Measurements from ENCODE around the gene EDARADD. TPM values are rescaled to one million over a fixed set of nuclear protein-coding genes. Genes with fewer than 3 reads are reported as not detected.

EDARADD gene
- total RNA-seq, 1 experiment from 2014 or later, result 0.30 TPM

DNA sequence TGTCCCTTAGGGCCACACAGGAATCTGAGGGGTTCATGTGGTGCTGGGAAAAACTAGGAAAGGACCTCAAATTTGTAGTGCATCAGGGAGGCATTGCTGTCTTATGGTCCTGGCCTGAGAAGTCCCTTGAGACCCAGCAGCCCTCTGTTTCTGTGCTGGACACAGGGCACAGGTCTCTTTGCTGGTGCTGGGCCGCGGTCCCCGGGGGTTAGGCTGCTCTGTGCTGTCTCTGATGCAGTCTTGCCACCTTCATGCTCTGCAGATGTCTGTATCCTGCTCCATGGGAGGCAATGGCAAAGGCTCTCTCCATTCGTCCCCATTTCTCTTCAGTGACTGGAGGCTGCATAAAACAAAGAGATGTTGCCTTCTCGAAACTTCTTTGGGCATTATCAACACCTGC lies 13.0 kb downstream of the EDARADD start:
- Histone ChIP-seq H3K79me2 (ENCODE audit: insufficient read depth, low read length) (no peaks in the 10 kb centered on the region), H3K4me1 (ENCODE audit: control insufficient read depth in 1 of 2, insufficient read depth in 2 of 2, low read length in 2 of 2) (no peaks in the 10 kb centered on the region), H3K27me3 (ENCODE audit: insufficient read depth, low read length) (no peaks in the 10 kb centered on the region; the same call in 1 of the 2 replicates), H3K4me2 (ENCODE audit: low read length) (no peak overlapping the region), H3K36me3 (ENCODE audit: control insufficient read depth in 1 of 2, insufficient read depth in 2 of 2, low read length in 2 of 2) (no peaks in the 10 kb centered on the region), H3K9me3 (ENCODE audit: control insufficient read depth in 1 of 2, insufficient read depth in 1 of 2, low read depth in 1 of 2, low read length in 2 of 2) (no peaks in the 10 kb centered on the region), H3K9ac (ENCODE audit: low read length) (no peak overlapping the region), H3K27ac (ENCODE audit: low read depth, low read length) (no peak overlapping the region), H3K9me2 (ENCODE audit: insufficient read depth) (no peaks in the 10 kb centered on the region), H2AFZ (ENCODE audit: low read depth, low read length, poor library complexity, severe bottlenecking) (no peak overlapping the region), H4K20me1 (ENCODE audit: insufficient read depth) (no peaks in the 10 kb centered on the region), H3K4me3 (replicated peaks in 1 of 2; ENCODE audit: low read depth in 1 of 2, low read length in 2 of 2) (no peak overlapping the region)
- ChIA-PET CTCF (no interaction called here), RAD21 (ENCODE audit: low non-redundant PET in 1 of 2, low total read pairs in 2 of 2, uncharacterized antibody in 2 of 2, unreplicated experiment in 2 of 2) (no interaction called here), POLR2A (no interaction called here)
- intact Hi-C loops (cut with micrococcal nuclease), result no loop called here
- TF ChIP-seq, protein P1, sequence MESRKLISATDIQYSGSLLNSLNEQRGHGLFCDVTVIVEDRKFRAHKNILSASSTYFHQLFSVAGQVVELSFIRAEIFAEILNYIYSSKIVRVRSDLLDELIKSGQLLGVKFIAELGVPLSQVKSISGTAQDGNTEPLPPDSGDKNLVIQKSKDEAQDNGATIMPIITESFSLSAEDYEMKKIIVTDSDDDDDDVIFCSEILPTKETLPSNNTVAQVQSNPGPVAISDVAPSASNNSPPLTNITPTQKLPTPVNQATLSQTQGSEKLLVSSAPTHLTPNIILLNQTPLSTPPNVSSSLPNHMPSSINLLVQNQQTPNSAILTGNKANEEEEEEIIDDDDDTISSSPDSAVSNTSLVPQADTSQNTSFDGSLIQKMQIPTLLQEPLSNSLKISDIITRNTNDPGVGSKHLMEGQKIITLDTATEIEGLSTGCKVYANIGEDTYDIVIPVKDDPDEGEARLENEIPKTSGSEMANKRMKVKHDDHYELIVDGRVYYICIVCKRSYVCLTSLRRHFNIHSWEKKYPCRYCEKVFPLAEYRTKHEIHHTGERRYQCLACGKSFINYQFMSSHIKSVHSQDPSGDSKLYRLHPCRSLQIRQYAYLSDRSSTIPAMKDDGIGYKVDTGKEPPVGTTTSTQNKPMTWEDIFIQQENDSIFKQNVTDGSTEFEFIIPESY (IDR thresholded peaks at IDR 0.05; ENCODE audit: extremely low read depth, insufficient replicate concordance, low read length), result no peak
- TF ChIP-seq RAD21 (IDR thresholded peaks at IDR 0.05; ENCODE audit: low read depth) (no peak), TCF7L2 (IDR thresholded peaks at IDR 0.05; ENCODE audit: borderline replicate concordance, extremely low read depth, insufficient read depth, insufficient read length) (no peak), EZH2phosphoT487 (IDR thresholded peaks at IDR 0.05; ENCODE audit: borderline replicate concordance) (no peak), POLR2AphosphoS5 (IDR thresholded peaks at IDR 0.05; ENCODE audit: low read depth, low read length) (no peak), CBX3 (IDR thresholded peaks at IDR 0.05; ENCODE audit: low read depth) (no peak), POLR2A (IDR thresholded peaks at IDR 0.05; ENCODE audit: borderline replicate concordance, extremely low read depth, insufficient read depth, insufficient read length) (no peak), SP1 (IDR thresholded peaks at IDR 0.05; ENCODE audit: low read depth) (no peak), JUND (IDR thresholded peaks at IDR 0.05) (no peak), FOSL1 (IDR thresholded peaks at IDR 0.05; ENCODE audit: low read depth) (no peak), SRF (IDR thresholded peaks at IDR 0.05; ENCODE audit: low read depth) (no peak), YY1 (IDR thresholded peaks at IDR 0.05; ENCODE audit: extremely low read depth, insufficient replicate concordance, low read depth, low read length) (no peak), ELF1 (IDR thresholded peaks at IDR 0.05; ENCODE audit: borderline replicate concordance, low read depth) (no peak), ZNF274 (IDR thresholded peaks at IDR 0.05; ENCODE audit: low read depth, low read length) (no peak)
- TF ChIP-seq, protein P2, sequence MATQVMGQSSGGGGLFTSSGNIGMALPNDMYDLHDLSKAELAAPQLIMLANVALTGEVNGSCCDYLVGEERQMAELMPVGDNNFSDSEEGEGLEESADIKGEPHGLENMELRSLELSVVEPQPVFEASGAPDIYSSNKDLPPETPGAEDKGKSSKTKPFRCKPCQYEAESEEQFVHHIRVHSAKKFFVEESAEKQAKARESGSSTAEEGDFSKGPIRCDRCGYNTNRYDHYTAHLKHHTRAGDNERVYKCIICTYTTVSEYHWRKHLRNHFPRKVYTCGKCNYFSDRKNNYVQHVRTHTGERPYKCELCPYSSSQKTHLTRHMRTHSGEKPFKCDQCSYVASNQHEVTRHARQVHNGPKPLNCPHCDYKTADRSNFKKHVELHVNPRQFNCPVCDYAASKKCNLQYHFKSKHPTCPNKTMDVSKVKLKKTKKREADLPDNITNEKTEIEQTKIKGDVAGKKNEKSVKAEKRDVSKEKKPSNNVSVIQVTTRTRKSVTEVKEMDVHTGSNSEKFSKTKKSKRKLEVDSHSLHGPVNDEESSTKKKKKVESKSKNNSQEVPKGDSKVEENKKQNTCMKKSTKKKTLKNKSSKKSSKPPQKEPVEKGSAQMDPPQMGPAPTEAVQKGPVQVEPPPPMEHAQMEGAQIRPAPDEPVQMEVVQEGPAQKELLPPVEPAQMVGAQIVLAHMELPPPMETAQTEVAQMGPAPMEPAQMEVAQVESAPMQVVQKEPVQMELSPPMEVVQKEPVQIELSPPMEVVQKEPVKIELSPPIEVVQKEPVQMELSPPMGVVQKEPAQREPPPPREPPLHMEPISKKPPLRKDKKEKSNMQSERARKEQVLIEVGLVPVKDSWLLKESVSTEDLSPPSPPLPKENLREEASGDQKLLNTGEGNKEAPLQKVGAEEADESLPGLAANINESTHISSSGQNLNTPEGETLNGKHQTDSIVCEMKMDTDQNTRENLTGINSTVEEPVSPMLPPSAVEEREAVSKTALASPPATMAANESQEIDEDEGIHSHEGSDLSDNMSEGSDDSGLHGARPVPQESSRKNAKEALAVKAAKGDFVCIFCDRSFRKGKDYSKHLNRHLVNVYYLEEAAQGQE (IDR thresholded peaks at IDR 0.05; ENCODE audit: low read depth), result no peak
- TF ChIP-seq, protein P3, sequence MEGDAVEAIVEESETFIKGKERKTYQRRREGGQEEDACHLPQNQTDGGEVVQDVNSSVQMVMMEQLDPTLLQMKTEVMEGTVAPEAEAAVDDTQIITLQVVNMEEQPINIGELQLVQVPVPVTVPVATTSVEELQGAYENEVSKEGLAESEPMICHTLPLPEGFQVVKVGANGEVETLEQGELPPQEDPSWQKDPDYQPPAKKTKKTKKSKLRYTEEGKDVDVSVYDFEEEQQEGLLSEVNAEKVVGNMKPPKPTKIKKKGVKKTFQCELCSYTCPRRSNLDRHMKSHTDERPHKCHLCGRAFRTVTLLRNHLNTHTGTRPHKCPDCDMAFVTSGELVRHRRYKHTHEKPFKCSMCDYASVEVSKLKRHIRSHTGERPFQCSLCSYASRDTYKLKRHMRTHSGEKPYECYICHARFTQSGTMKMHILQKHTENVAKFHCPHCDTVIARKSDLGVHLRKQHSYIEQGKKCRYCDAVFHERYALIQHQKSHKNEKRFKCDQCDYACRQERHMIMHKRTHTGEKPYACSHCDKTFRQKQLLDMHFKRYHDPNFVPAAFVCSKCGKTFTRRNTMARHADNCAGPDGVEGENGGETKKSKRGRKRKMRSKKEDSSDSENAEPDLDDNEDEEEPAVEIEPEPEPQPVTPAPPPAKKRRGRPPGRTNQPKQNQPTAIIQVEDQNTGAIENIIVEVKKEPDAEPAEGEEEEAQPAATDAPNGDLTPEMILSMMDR (IDR thresholded peaks at IDR 0.05 in 2 of 3, conservative IDR thresholded peaks at IDR 0.05 in 1 of 3; ENCODE audit: borderline replicate concordance in 1 of 3, insufficient read depth in 1 of 3, low read depth in 2 of 3, low read length in 2 of 3), result no peak
- BruUV-seq (replicated peaks), result no TSS peak
- no peak for DNase-seq (ENCODE audit: low read depth, low spot score)
- ATAC-seq, result no peak

Measured in HCT116 (cell line).